Psoas muscle (tissue), 8 donors: ENCODE measurements around the gene TGFB3. TPM values are rescaled to one million over a fixed set of nuclear protein-coding genes. Genes with fewer than 3 reads are reported as not detected.
A peak's percentile ranks its signal among the peaks of the same experiment; 100 is the strongest.
"Not testable (repeated sequence)": the region's sequence is repeated elsewhere in the genome, so short reads cannot be mapped to it uniquely, and the experiment has no call there.

Experiments
- ATAC-seq, 4 donors: fragments of 200-7000 bp; cut with Tn5 transposase; one replicate each; pipeline ENCODE4 v1.9.1; 2020; ENCODE audit warnings: moderate library complexity in 3 of 4, mild to moderate bottlenecking in 2 of 4
- DNase-seq, 2 donors: peaks; one replicate each; pipeline ENCODE4 v3.0.0-alpha.2; 2020
- H3K27ac ChIP-seq: fragments of 200-600 bp; one replicate; pipeline ENCODE4 v1.8.0; 2022
- H3K27me3 ChIP-seq, 3 donors: fragments of 200-600 bp in 1 of 3; one replicate each; pipeline versions ENCODE4 v1.6.1 to v1.8.0; 2013 to 2022; ENCODE audit warnings: low read length in 2 of 3, mild to moderate bottlenecking in 2 of 3, moderate library complexity in 1 of 3; ENCODE audit not compliant: insufficient read depth in 3 of 3
- H3K36me3 ChIP-seq, 2 donors: fragments of 200-600 bp in 1 of 2; one replicate each; pipeline versions ENCODE4 v1.6.1 to v1.8.0; 2013 to 2022; ENCODE audit warnings: low read depth in 1 of 2, mild to moderate bottlenecking in 1 of 2, moderate library complexity in 1 of 2; ENCODE audit not compliant: insufficient read depth in 1 of 2
- H3K4me1 ChIP-seq: fragments of 200-600 bp; one replicate; pipeline ENCODE4 v1.8.0; 2022
- H3K4me3 ChIP-seq: fragments of 200-600 bp; one replicate; pipeline ENCODE4 v1.8.0; 2022; ENCODE audit warnings: mild to moderate bottlenecking
- H3K9me3 ChIP-seq: fragments of 200-600 bp; one replicate; pipeline ENCODE4 v1.8.0; 2022
- WGBS, 3 donors: extraction: QIAGEN DNeasy Blood & Tissue Kit; methylation state at CpG; one replicate each; pipeline versions ENCODE4 v1.1.6 to v1.1.7; 2013; 5-methylcytosine and 5-hydroxymethylcytosine counted together
- intact Hi-C, 2 donors: fragments of 100-400 bp; cut with DNase I; formaldehyde crosslinking; loops; one replicate each; pipeline versions ENCODE4 v1.11.0 to v1.14.2; 2022
- polyA plus RNA-seq, 3 donors: library from polyadenylated mRNA; stranded (reverse); fragments of 200-250 nt; gene quantifications; one replicate each; pipeline ENCODE4 v1.2.3, GENCODE V29; 2013
- total RNA-seq, 4 donors: library from RNA; stranded (reverse); fragmentation: NEBNext Ultra II Directional in 2 of 4; extraction: Animal tissue kit (Norgen Biotek cat#: 25700) in 2 of 4; gene quantifications; one replicate each; pipeline versions ENCODE4 v1.2.1 to v1.2.4, GENCODE V29; 2021 to 2023
- TF ChIP-seq, protein P1 (sequence below): fragments of 200-600 bp; IDR thresholded peaks from one replicate; pipeline ENCODE4 v1.8.0; 2022; ENCODE audit warnings: antibody characterized with exemption
- donor health status: healthy with polysubstance abuse.
- donor health status: DM: no; HTN: no; CAD: no; lungs with moderate emphysema.
- donor health status: Bipolar disorder and iron deficiency.
- donor health status: healthy.
- donor health status: DM: yes; HTN: yes; CAD: no.
- donor health status: DM: no; HTN: no; CAD: no.
- donor health status: DM: no; HTN: no; CAD: no.
- donor health status: DM: yes; HTN: yes; CAD: no.

The TGFB3 gene
- total and polyA plus RNA-seq, 7 donors = 9.0 to 196 (median 62.7) TPM

- no peaks in the 10 kb centered on the region for H3K27me3 ChIP-seq
- WGBS, 3 donors = 28 to 53% (median 34%) methylated on average over 2 of the region's 2 CpGs
- peak overlapping the region; percentile 80 for H3K27ac ChIP-seq
- no peaks in the 10 kb centered on the region for H3K9me3 ChIP-seq
- no peak overlapping the region for H3K4me3 ChIP-seq
- ATAC-seq (peak in 1 of 4 donors; percentile 15), DNase-seq (no peak)
- TF ChIP-seq, protein P1, sequence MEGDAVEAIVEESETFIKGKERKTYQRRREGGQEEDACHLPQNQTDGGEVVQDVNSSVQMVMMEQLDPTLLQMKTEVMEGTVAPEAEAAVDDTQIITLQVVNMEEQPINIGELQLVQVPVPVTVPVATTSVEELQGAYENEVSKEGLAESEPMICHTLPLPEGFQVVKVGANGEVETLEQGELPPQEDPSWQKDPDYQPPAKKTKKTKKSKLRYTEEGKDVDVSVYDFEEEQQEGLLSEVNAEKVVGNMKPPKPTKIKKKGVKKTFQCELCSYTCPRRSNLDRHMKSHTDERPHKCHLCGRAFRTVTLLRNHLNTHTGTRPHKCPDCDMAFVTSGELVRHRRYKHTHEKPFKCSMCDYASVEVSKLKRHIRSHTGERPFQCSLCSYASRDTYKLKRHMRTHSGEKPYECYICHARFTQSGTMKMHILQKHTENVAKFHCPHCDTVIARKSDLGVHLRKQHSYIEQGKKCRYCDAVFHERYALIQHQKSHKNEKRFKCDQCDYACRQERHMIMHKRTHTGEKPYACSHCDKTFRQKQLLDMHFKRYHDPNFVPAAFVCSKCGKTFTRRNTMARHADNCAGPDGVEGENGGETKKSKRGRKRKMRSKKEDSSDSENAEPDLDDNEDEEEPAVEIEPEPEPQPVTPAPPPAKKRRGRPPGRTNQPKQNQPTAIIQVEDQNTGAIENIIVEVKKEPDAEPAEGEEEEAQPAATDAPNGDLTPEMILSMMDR = no peak
- peaks cover 22% of the 10 kb centered on the region for H3K4me1 ChIP-seq
- peaks cover 0 to 2% of the 10 kb centered on the region in 2 donors for H3K36me3 ChIP-seq
- intact Hi-C loops = no loop called here
Measured at GRCh38 chr14:75933712-75934296, 48.0 kb downstream of the TGFB3 start.

- no peak for DNase-seq
- intact Hi-C loops = no loop called here
- ATAC-seq = peak; percentile 29 to 58 (median 42)
- 13 to 18% (median 17%) methylated on average over 5 of the region's 5 CpGs for WGBS, 3 donors
- peaks cover 10% of the 10 kb centered on the region for H3K4me1 ChIP-seq
- no peaks in the 10 kb centered on the region for H3K27me3 ChIP-seq
- no peaks in the 10 kb centered on the region for H3K9me3 ChIP-seq
- peaks cover 0 to 2% of the 10 kb centered on the region in 2 donors for H3K36me3 ChIP-seq
- TF ChIP-seq, protein P1 = no peak
- H3K27ac ChIP-seq = peak overlapping the region; percentile 70
- H3K4me3 ChIP-seq = no peak overlapping the region
Measured at GRCh38 chr14:75928690-75929181, 53.1 kb downstream of the TGFB3 start.

GRCh38 chr14:75927564-75928087 lies 54.2 kb downstream of the TGFB3 start:
- ATAC-seq (peak; percentile 82 to 86 (median 85)), DNase-seq (no peak)
- H3K27ac ChIP-seq = peak overlapping the region; percentile 70
- 38 to 45% (median 39%) methylated on average over 6 of the region's 6 CpGs for WGBS, 3 donors
- intact Hi-C loops = no loop called here
- TF ChIP-seq, protein P1 = no peak
- no peaks in the 10 kb centered on the region for H3K36me3 ChIP-seq
- no peaks in the 10 kb centered on the region for H3K27me3 ChIP-seq
- no peak overlapping the region for H3K4me3 ChIP-seq
- peaks cover 10% of the 10 kb centered on the region for H3K4me1 ChIP-seq
- no peaks in the 10 kb centered on the region for H3K9me3 ChIP-seq

DNA sequence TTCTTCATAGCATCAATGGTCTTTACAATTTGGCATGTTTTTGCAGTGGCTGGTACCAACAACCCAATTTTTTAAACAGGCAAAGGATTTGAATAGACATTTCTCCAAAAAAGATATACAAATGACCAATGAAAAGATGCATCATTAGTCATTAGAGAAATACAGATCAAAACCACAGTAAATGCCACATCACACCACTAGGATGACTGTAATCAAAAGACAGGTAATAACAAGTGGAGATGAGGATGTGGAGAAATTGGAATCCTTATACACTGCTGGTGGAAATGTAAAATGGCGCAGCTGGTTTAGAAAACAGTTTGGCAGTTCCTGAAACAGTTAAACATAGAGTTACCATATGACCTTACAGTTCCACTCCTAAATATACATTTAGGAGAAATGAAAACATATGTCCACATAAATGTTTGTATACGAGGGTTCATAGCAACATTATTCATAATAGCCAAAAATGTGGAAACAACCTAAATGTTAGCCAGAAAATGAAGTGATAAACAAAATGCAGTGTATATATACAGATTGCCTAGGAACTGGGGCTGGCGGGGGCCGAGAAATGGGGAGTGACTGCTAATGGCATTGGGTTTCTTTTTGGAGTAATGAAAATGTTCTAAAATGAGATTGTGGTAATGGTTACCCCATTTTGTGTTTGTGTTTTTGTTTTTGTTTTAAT lies 55.2 kb downstream of the TGFB3 start:
- H3K27ac ChIP-seq = no peak overlapping the region
- intact Hi-C loops = no loop called here
- 95 to 97% (median 97%) methylated on average over 4 of the region's 4 CpGs for WGBS, 3 donors
- ATAC-seq (no peak), DNase-seq (no peak)
- TF ChIP-seq, protein P1 = no peak
- no peak overlapping the region for H3K4me3 ChIP-seq
- H3K4me1 ChIP-seq = peaks cover 10% of the 10 kb centered on the region
- H3K27me3 ChIP-seq = no peaks in the 10 kb centered on the region
- no peaks in the 10 kb centered on the region for H3K36me3 ChIP-seq
- no peaks in the 10 kb centered on the region for H3K9me3 ChIP-seq

DNA sequence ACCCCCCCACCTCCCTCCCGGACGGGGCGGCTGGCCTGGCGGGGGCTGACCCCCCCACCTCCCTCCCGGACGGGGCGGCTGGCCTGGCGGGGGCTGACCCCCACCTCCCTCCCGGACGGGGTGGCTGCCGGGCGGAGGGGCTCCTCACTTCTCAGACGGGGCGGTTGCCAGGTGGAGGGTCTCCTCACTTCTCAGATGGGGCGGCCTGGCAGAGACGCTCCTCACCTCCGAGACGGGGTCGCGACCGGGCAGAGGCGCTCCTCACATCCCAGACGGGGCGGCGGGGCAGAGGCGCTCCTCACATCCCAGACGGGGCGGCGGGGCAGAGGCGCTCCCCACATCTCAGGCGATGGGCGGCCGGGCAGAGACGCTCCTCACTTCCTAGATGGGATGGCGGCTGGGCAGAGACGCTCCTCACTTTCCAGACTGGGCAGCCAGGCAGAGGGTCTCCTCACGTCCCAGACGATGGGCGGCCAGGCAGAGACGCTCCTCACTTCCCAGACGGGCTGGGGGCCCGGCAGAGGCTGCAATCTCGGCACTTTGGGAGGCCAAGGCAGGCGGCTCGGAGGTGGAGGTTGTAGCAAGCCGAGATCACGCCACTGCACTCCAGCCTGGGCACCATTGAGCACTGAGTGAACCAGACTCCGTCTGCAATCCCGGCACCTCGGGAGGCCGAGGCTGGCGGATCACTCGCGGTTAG lies 56.5 kb downstream of the TGFB3 start:
- intact Hi-C loops, H3K4me3 ChIP-seq, H3K9me3 ChIP-seq, H3K27ac ChIP-seq, ATAC-seq, DNase-seq, H3K36me3 ChIP-seq, H3K27me3 ChIP-seq, H3K4me1 ChIP-seq: not testable (repeated sequence)
- 91 to 98% (median 98%) methylated on average over 23 to 42 of the region's 54 CpGs for WGBS, 3 donors

- ATAC-seq, H3K36me3 ChIP-seq, intact Hi-C loops, DNase-seq, H3K27me3 ChIP-seq, H3K4me3 ChIP-seq, H3K27ac ChIP-seq, H3K9me3 ChIP-seq, H3K4me1 ChIP-seq: not testable (repeated sequence)
- 90 to 97% (median 96%) methylated on average over 4 of the region's 4 CpGs for WGBS, 3 donors
Measured at GRCh38 chr14:75920421-75920820, 61.4 kb downstream of the TGFB3 start.
